Measurements from ENCODE around the gene H6PD. TPM values are rescaled to one million over a fixed set of nuclear protein-coding genes. Genes with fewer than 3 reads are reported as not detected.

Gene H6PD, protein sequence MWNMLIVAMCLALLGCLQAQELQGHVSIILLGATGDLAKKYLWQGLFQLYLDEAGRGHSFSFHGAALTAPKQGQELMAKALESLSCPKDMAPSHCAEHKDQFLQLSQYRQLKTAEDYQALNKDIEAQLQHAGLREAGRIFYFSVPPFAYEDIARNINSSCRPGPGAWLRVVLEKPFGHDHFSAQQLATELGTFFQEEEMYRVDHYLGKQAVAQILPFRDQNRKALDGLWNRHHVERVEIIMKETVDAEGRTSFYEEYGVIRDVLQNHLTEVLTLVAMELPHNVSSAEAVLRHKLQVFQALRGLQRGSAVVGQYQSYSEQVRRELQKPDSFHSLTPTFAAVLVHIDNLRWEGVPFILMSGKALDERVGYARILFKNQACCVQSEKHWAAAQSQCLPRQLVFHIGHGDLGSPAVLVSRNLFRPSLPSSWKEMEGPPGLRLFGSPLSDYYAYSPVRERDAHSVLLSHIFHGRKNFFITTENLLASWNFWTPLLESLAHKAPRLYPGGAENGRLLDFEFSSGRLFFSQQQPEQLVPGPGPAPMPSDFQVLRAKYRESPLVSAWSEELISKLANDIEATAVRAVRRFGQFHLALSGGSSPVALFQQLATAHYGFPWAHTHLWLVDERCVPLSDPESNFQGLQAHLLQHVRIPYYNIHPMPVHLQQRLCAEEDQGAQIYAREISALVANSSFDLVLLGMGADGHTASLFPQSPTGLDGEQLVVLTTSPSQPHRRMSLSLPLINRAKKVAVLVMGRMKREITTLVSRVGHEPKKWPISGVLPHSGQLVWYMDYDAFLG
- total RNA-seq, result 1 to 10 TPM; 6.5 to 7.1 TPM

DNA sequence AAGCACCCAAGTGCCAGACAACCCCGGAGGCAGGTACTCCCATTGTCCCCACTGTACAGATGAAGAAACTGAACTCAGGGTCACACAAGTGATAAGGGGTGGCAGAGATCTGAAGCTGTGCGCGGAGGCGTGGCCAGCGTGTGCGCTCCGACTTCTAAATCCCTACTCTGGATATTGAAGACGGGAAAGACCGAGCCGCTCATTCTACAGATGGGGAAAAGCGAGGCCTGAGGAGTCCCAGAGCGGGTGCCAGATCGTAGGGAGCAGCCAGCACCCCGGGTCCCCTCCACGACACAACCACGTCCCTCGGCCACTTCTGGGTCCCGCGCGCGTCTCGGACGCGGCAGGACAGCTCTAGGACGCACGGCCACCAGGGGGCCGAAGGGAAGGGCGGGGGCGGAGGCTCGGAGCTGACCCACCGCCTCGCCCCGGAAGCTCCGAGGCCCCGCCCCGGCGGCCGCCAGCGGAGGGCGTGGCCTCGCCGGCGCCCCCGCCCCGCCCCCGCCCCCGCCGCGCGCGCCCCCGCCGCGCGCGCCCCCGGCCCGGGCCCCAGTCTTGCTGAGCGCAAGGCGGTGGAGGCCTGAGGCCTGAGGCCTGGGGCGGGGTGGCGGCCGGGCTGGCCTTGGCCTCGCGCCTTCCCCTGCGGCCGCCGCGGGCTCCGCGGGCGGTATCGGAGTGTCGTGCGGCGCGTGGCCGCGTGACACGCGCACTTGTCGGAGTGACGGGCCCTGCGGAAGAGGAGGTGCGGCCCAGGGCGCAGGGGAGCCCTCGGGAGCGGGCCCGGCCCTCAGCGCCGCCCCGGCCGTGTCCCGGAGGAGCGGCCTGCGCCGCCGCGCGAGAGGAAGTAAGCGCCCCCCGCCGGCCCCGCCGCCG lies at the start of gene H6PD:
TSS of gene H6PD (plus strand) at position 552 of the 873 bp plus-strand sequence. CDS start 10,161 bp downstream, outside the sequence.
- ChIA-PET CTCF (interaction anchor here (0.6 to 2.4 kb wide), 8 partner anchors 13 to 288 kb away, joined by 3 to 10 read pairs (median 3); no protein-coding TSS in a partner anchor), POLR2A (no interaction called here)

DNA sequence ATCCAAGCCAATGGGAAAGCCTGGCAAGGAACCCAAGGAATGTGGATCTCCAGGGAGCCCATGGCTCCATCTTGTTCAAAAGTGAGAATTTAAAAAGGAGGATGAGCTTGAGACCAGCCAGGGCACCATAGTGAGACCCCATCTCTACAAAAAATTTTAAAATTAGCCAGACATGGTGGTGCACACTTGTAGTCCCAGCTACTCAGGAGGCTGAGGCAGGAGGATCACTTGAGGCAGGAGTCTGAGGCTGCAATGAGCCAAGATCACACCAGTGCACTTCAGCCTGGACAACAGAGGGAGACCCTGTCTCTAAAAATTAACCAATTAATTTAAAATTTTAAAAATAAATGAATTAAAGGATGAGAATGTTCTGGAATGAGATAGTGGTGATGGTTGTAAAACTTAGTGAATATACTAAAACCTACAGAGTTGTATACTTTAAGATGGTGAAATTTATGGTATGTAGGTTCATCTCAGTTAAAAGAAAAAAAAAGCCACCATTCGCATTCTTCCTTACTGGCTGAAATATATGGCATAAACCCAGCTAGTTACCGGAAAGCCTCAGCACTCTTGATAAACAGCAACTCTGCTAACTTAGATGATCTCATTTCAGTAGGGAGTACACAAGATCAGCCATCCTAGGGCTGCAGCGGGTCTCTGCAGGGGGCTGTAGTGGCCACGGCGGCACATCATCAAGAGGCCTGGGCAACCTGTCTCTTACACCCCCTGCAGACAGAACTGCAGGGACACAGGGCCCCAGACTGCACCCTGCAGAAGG lies 48.3 kb upstream of the H6PD start:
- ChIA-PET CTCF (interaction anchor here (0.9 kb wide), 1 partner anchor 10 kb away, joined by 3 read pairs; no protein-coding TSS in a partner anchor), POLR2A (no interaction called here)

DNA sequence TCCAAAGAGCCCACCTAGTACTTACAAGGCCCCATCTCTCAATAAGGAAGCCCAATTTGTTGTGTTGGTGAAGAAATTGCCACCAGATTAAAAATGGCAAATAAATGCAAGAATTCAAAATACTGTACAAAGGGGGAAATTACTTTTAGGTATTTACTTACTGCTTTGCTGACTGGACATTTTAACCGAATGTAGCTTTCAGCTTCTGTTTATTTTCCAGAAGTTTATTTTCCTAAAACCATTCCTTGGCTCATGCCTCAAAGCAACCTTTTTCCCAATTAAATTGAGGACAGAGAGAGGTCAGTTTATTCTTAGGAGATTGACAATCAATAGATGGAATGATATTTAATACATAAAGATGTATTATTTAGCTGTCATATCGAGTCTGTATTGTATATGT lies 47.6 kb upstream of the H6PD start:
- CTCF ChIA-PET, result no interaction called here
- POLR2A ChIA-PET, result no interaction called here

DNA sequence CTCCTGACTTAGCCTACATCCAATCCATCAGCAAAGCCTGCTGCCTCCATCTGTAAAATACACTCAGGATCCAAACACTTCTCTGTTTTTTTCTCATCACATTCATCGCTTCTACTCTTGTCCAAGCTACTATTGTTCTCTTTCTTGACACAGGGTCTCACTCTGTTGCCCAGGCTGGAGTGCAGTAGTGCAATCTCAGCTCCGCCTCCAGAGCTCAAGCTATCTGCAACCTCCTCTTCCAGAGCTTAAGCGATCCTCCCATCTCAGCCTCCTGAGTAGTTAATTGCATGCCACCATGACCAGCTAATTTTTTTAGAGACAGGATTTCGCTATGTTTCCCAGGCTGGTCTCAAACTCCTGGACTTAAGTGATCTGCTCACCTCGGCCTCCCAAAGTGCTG lies 44.3 kb upstream of the H6PD start:
- CTCF ChIA-PET, result no interaction called here
- POLR2A ChIA-PET, result no interaction called here

DNA sequence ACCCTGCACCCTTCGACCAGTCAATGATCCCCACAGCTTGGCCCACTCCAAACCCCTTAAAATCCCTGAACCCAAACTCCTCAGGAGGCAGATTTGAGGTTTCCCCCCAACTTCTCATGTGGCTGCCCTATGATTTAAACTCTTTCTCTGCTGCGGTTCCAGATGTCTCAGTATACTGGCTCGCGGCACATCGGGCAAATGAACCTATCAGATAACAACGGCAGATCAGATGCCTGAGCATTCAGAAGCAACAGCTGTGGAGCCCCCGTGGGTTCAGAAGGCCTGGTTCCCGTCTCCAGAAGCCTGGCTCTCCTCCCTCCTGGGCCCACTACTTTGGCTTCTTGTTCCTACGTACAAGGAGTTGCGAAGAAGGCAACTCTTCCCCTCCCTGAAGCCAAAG lies 43.3 kb upstream of the H6PD start:
- CTCF ChIA-PET, result no interaction called here

DNA sequence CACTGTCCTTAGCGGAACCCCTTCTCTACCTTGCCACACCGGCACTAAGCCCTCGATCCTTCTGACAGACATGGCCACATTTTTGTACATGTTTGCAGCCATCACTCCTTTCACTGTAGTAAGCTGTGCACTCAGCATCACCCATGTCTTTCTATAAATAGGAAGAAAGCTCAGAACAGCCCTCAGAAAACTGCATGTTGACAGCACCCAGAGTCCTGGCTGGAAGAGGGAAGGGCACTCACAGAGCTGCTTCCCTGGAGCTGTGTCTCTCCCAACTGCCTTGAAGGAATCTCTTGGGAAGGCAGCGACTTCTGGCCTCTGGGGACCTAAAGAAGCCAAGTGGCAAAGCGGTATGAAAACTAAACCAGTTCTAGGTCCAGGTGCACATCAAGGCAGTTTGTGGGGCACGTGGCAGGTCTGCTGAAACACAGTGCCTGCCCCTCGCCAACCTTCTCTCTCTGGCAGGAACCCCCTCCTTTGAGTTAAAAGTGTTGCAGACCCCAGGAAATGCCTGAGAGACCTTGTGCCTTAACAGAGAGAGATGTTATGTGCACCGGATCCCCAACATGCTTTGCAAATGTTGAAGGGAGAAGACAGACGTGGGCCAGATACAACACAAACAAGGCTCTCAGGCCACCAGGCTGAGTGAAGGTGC lies 41.9 kb upstream of the H6PD start:
- ChIA-PET POLR2A (no interaction called here), CTCF (no interaction called here)

More for the DNA sequence above, 43.3 kb upstream of the H6PD start:
- POLR2A ChIA-PET, result no interaction called here

DNA sequence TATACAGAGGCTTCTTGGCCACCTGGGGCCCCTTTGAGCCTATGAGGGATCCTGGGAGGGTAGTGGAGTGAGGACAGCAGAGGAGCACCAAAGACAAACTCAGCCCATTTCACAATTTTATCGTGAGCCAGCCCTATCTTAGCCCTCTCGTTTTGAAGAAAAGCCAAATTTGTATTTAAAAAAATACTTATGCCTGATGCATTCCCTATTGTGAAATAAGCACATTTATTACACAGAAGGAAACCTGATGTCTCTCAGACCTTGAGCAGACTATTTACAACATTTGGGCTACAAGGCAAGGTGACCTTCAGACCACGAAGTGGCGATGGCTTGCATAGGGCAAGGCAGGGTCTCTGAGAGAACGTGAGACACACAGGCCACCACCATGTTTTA lies 41.3 kb upstream of the H6PD start:
- POLR2A ChIA-PET, result no interaction called here
- CTCF ChIA-PET, result no interaction called here

DNA sequence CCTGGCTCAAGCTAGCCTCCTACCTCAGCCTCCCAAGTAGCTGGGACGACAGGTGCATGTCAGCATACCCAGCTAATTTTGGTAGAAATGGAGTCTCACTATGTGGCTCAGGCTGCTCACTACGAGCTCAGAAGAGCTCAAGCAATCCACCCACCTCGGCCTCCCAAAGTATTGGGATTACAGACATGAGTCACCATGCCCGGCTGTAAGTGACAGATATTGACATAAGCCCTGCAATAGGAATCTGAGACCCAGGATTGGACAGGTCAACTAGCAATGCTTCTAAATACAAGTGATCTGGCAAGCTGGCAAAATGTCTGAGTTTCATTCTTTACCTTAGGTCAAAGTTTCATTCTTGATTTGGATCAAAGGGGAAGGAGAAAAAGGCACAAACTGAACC lies 40.5 kb upstream of the H6PD start:
- ChIA-PET CTCF (no interaction called here), POLR2A (no interaction called here)

DNA sequence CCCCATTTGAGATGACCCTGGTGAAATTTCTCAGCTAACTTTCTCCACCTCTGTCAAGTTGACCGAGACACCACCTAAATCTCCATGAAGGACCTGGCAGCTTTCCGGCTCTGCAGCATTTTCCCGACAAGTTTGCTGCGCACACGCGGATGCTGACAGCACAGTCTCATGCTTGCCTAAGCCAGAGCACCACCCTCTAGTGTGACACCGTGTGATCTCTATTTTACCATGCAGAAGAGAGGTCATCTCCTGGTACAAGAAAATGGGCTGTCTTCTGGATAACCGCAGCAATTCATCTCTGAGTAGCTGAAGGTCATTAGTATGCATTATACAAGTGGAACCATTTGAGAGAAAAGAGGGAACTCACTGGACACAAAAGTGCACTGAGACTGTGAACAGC lies 38.9 kb upstream of the H6PD start:
- POLR2A ChIA-PET, result no interaction called here
- CTCF ChIA-PET, result interaction anchor here (0.7 to 2.2 kb wide), 4 partner anchors 53 to 85 kb away, joined by 3 to 12 read pairs (median 8); no protein-coding TSS in a partner anchor

DNA sequence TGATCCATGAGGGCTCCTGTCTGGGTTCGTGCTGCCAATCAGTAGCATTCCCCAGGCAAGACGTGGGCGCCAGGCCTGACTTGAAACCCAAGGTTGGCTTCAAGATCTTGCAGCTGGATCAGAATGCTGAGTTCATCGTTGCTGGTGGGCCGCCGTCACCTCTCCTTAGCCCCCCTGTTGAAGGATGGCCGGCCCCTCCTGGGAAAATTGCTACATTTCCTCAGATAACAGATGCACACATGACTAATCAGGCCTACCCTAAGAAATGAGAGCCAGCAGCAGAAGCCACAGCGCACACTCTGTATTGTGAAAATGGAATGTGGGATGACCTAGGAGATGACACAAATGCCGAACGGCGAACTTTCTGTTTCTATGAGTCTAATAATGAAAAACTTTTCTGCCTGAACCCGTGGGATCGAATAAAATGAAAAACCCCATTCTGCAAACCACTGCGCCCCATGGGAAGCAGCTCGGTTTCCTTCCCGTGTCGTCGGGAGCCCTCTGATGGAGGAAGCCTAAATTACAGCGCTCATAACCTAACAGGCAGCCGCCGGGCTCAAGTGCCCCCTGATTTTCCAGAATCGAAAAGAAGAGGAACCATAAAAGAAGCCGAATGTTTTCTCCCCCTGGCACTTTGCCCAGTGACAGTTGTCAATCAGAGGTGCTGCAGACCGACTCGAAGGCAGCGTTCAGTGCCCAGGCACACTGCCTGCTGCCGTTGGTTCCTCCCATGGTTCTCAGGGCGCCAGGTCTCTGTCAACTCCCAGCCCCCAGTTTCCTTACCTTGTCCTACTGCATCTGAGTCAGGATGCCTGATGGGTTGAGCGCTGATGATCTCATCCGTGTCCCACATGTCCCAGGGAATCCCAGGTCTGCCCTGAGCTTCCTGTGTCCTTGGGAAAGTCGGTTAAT lies 38.2 kb upstream of the H6PD start:
- CTCF ChIA-PET, result interaction anchor here (0.6 to 2.2 kb wide), 9 partner anchors 10 to 191 kb away, joined by 3 to 12 read pairs (median 3); no protein-coding TSS in a partner anchor
- POLR2A ChIA-PET, result interaction anchor here (0.5 kb wide), 1 partner anchor 33 kb away, joined by 4 read pairs; no protein-coding TSS in a partner anchor

DNA sequence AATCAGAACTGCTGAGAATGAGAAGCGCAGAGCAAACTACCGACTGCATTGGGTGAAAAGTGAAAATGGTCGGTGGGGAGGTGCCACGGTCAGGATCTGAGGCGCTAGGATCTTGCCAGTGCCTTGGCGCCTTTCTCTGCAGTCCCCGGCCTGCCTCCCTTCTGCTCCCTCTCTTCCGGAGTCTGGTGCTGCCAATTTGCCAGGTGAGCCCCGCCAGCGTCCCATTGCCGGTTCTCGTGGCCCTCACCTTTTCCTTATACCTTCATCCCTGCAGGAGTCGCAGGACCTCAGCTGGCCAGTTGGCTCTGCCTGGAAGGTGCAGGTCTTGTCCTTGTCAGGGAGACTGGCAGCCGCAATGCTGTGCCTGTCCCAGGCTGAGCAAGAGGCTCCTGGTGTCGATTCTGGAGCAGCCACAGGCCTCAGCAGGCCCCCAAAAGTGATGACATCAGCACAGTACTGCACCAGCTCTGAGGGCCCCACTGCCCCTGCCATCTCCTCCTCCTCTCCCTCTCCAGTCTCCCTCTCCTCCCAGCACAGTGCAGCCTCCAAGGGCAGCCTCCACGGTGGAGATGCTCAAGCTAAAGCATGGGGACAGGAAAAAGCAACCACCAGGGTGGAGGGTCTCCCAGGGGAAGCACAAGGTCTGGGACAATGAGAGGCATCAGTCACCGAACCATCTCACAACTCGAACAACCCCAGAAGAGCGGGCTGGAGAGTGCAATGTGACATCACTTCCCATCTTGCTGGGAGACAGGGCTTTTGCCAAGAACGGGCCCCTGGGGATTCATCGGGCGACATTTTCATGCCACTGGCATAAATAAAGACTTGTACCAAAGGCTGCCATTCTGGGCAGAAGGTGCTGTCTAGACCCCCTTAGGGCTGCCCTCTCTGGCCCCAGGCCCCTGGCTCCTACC lies 37.1 kb upstream of the H6PD start:
- ChIA-PET POLR2A (interaction anchor here (0.5 kb wide), 1 partner anchor 32 kb away, joined by 4 read pairs; no protein-coding TSS in a partner anchor), CTCF (interaction anchor here (0.6 to 2.2 kb wide), 10 partner anchors 15 to 281 kb away, joined by 3 to 12 read pairs (median 3); no protein-coding TSS in a partner anchor)

DNA sequence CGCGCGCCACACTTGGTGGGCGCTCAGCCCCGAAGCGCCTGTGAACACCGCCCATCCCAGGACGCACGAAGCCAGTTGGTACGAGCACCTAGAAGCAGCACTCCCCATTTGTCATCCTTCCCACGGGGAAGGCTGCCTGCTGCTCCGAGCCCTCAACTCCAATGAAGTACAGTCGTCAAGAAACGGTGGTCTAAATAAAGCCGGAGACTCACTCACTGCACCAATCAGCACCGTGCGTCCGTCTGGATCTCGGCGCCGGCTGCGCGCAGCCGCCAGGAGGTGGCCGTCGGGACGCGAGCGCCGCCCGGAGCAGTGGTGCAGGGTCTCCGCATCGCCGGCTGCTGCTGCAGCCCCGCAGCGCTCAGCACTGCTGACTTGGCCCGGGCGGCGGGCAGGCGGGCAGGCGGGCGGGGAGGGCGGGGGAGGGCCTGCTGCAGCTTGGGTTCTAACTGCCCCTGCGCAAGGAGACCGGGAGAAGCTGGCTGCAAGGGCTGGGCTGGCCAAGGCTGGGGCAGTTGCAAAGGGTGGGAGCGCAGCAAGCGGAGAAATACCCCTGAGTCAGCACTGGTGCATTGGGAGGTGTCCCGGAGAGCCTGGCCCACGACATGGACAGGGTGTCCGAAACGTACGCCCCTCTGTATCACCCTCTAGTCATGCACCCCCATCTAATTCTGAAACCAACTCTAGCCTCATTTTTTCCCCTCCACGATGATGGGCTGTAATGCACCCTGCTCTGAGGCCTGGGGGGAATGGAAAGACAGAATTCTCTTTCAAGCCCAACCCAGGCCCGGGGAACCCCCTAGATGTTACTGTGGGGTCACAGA lies 35.8 kb upstream of the H6PD start:
- ChIA-PET CTCF (interaction anchor here (0.7 to 2.2 kb wide), 3 partner anchors 57 to 95 kb away, joined by 3 to 9 read pairs (median 5); no protein-coding TSS in a partner anchor), POLR2A (no interaction called here)

DNA sequence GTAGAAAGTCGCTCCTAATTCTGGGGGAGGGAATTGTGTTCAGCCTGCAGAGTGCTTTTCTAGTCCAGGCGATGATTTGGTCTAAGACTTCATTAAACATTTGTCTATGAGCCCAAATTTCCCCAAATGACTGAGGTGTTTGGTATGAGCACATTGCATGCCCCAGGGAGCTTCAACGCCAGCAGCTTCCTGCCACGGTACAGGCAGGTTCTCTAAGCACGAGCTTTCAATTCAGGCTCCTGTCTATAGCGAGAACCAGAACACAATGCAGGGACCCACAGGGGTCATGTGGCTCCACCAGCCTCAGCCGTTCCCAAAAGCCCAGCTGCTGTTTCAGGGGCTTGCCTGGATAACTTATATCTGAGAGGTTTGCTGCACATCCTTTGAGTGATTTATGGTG lies 34.1 kb upstream of the H6PD start:
- CTCF ChIA-PET, result interaction anchor here (0.9 to 1.9 kb wide), 4 partner anchors 20 to 196 kb away, joined by 3 to 7 read pairs (median 4); no protein-coding TSS in a partner anchor
- POLR2A ChIA-PET, result no interaction called here

DNA sequence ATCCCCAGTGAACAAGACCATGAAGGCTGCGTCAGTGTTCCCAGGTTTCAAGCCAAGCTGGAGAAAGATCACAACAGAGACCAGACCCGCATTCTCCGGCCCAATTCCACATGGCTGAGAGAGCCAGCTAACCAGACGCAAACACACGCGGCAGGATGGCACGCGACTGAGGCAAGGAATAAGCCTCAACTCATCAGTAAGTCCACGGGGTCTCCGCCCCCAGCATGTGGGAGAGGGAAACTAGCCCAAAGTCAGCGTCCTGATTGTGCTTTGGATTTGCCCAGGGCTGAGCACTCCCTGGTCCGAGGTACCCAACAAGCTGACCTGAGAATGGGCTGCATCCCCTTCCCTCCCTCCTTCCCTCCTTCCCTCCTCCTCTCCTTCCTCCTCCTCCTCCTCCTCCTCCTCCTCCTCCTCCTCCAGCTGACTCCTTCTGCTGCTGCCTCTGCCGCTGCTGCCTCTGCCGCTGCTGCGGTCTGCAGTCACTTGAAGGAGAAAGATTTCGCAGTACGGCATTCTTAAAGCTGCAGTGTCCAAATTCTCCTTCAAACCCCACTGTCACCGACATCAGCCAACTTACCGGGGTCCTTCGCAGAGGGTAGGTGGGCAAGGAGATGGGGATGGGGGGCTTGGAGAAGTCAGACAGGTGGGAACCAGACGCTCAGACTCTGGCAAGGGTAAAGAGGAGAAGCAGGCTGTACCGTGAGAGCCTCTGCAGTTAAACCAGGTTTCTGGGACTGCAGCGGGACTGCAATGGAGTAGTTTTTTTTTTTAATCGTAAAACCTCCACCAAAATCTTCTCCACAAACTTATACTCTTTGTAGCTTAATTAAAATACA lies 33.0 kb upstream of the H6PD start:
- ChIA-PET POLR2A (no interaction called here), CTCF (interaction anchor here (0.6 to 1.9 kb wide), 6 partner anchors 11 to 303 kb away, joined by 3 to 7 read pairs (median 3); no protein-coding TSS in a partner anchor)
